Brain microvascular endothelial cell (primary cell): ENCODE results near the gene CACNA1H.
"Not testable (repeated sequence)": the region's sequence is repeated elsewhere in the genome, so short reads cannot be mapped to it uniquely, and the experiment has no call there.

ENCODE experiments used
- DNase-seq: peaks from one replicate; pipeline ENCODE4 v3.0.0-alpha.2; 2020
- H3K27ac ChIP-seq: fragments of 250-450 bp; sonication (Bioruptor Pico); 2 replicates; pipeline ENCODE4 v1.5.1; 2020; ENCODE audit warnings: mild to moderate bottlenecking, moderate library complexity
- H3K27me3 ChIP-seq: fragments of 250-450 bp; sonication (Bioruptor Pico); replicated peaks from 2 replicates; pipeline ENCODE4 v1.5.1; 2020; ENCODE audit warnings: mild to moderate bottlenecking
- H3K36me3 ChIP-seq: fragments of 250-450 bp; sonication (Bioruptor Pico); replicated peaks from 2 replicates; pipeline ENCODE4 v1.5.1; 2020; ENCODE audit warnings: mild to moderate bottlenecking
- H3K4me3 ChIP-seq: 2 replicates; pipeline ENCODE4 v1.5.1; 2011; ENCODE audit warnings: low read depth, mild to moderate bottlenecking, control low read depth, low read length, moderate library complexity
- CTCF ChIP-seq: IDR thresholded peaks from 2 replicates; pipeline ENCODE4 v1.5.1; 2011; ENCODE audit warnings: low read depth, mild to moderate bottlenecking, moderate library complexity, low read length, control low read depth, inconsistent platforms; ENCODE audit errors: missing control alignments
- in situ Hi-C: cut with HindIII; loops from 2 replicates; pipeline ENCODE4 v1.10.0; 2017; ENCODE audit warnings: low sequenced_read_pairs, low pct_ligation_motif_present

The CACNA1H gene

GRCh38 chr16:1223355-1224214 is 70.7 kb downstream of the CACNA1H start:
- in situ Hi-C loops: no loop called here
- no peak overlapping the region for H3K27ac ChIP-seq
- no peaks in the 10 kb centered on the region for H3K36me3 ChIP-seq
- H3K27me3 ChIP-seq: no peaks in the 10 kb centered on the region
- H3K4me3 ChIP-seq: no peak overlapping the region
- no peak for DNase-seq
- no peak for TF ChIP-seq CTCF

- H3K27me3 ChIP-seq: no peaks in the 10 kb centered on the region
- no peak overlapping the region for H3K27ac ChIP-seq
- TF ChIP-seq CTCF: no peak
- no peaks in the 10 kb centered on the region for H3K36me3 ChIP-seq
- in situ Hi-C loops: no loop called here
- DNase-seq: no peak
- no peak overlapping the region for H3K4me3 ChIP-seq
Measured at GRCh38 chr16:1224558-1224957, 71.7 kb downstream of the CACNA1H start.

GRCh38 chr16:1225051-1225451 is 72.1 kb downstream of the CACNA1H start, which contains the start of gene TPSG1:
Gene TPSG1 (minus strand): TSS chr16:1225268. CDS start chr16:1225252, 16 bp downstream.
- no peak for DNase-seq
- TF ChIP-seq CTCF: no peak
- no peak within 1 kb of the TSS for H3K27ac ChIP-seq
- H3K36me3 ChIP-seq: no peaks in the 10 kb centered on the region
- no peaks in the 10 kb centered on the region for H3K27me3 ChIP-seq
- in situ Hi-C loops: no loop called here
- H3K4me3 ChIP-seq: no peak within 1 kb of the TSS

- in situ Hi-C loops, H3K4me3 ChIP-seq, DNase-seq, H3K36me3 ChIP-seq, H3K27me3 ChIP-seq, H3K27ac ChIP-seq: not testable (repeated sequence)
Measured at GRCh38 chr16:1225728-1226311, 72.9 kb downstream of the CACNA1H start.

GRCh38 chr16:1226692-1227091 is 73.8 kb downstream of the CACNA1H start:
- DNase-seq, H3K4me3 ChIP-seq, in situ Hi-C loops, H3K27me3 ChIP-seq, H3K36me3 ChIP-seq, H3K27ac ChIP-seq: not testable (repeated sequence)

- H3K27me3 ChIP-seq, H3K4me3 ChIP-seq, DNase-seq, H3K27ac ChIP-seq, H3K36me3 ChIP-seq, in situ Hi-C loops: not testable (repeated sequence)
Measured at GRCh38 chr16:1228227-1228626, 75.3 kb downstream of the CACNA1H start.

GRCh38 chr16:1229476-1229875 is 76.6 kb downstream of the CACNA1H start:
- H3K27ac ChIP-seq, H3K36me3 ChIP-seq, DNase-seq, H3K27me3 ChIP-seq, H3K4me3 ChIP-seq, in situ Hi-C loops: not testable (repeated sequence)

- in situ Hi-C loops, H3K27ac ChIP-seq, H3K4me3 ChIP-seq, H3K36me3 ChIP-seq, DNase-seq, H3K27me3 ChIP-seq: not testable (repeated sequence)
Measured at GRCh38 chr16:1230084-1230470, 77.2 kb downstream of the CACNA1H start, which contains the start of gene TPSB2. Gene TPSB2 (minus strand): TSS chr16:1230184. CDS start chr16:1229951, 233 bp downstream.

GRCh38 chr16:1230471-1231212 is 77.7 kb downstream of the CACNA1H start:
- H3K27me3 ChIP-seq, H3K36me3 ChIP-seq, H3K4me3 ChIP-seq, H3K27ac ChIP-seq, in situ Hi-C loops, DNase-seq: not testable (repeated sequence)

GRCh38 chr16:1231301-1231700 is 78.4 kb downstream of the CACNA1H start:
- in situ Hi-C loops, H3K4me3 ChIP-seq, H3K27me3 ChIP-seq, H3K36me3 ChIP-seq, H3K27ac ChIP-seq, DNase-seq: not testable (repeated sequence)
